ENCODE results near the gene MRI1.

Gene MRI1

GRCh38 chr19:13823256-13823655, 58.9 kb downstream of the MRI1 start:
- H3K4me3 ChIP-seq (ENCODE audit: low read length), result no peak overlapping the region
- no peak for TF ChIP-seq CTCF (IDR thresholded peaks at IDR 0.05; ENCODE audit: insufficient read depth, low read depth, low read length, missing control alignments)
- DNase-seq (ENCODE audit: low read depth), result no peak
